ENCODE results near the gene ZFHX3.

- TF ChIP-seq CTCF (optimal IDR thresholded peaks at IDR 0.05 in 1 of 3, IDR thresholded peaks at IDR 0.05 in 1 of 3, conservative IDR thresholded peaks at IDR 0.05 in 1 of 3; ENCODE audit: extremely low read depth in 1 of 3, insufficient read depth in 2 of 3, low read length in 3 of 3) (no peak), EZH2 (IDR thresholded peaks at IDR 0.05; ENCODE audit: low read length) (no peak)
Measured at GRCh38 chr16:72985148-72985941, 62.6 kb downstream of the ZFHX3 start.
